Central memory CD4-positive, alpha-beta T cell (primary cell): Measurements from ENCODE around the gene EDN2.

Experiments
- DNase-seq: peaks from one replicate; pipeline ENCODE4 v3.0.0; 2022

Gene EDN2

DNA sequence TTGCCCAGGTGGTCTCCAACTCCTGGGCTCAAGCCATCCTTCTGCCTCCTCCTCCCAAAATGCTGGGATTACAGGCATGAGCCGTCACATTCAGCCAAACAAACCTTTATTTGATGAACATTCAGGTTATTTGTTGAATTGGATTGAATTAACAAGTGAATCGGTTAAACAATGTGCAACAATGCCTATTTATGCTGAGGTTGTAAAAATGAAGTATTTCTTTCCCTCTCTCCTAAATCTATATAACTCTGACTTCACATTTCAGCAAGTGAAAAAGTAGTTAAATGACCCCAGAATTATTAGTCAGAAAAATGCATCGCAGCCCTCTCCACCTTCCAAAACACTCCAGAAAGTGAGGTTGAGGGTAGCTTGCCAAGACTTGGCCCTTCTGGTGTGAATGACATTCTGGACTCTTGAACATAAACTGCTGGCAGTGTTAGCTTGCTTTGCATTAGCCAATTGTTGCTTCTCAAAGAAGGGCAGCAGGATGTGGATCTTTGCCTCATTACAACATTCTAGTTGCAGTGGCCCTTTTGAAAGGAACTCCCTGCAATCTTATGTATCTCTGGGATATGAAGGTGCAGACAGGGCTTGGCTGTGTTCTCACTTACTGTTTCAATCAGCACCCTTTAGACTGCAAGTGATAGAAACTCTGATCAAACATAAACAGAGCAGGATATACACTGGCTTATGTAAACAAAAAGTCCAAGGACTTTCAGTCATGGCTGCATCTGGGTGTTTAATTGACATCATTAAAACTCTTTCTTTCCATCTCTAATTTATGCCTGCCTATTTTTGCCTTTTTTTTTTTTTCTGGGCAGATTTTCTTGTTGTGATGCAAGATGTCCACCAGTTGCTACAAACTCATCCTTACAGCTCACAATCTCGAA lies 22.4 kb downstream of the EDN2 start:
- DNase-seq, result no peak

DNA sequence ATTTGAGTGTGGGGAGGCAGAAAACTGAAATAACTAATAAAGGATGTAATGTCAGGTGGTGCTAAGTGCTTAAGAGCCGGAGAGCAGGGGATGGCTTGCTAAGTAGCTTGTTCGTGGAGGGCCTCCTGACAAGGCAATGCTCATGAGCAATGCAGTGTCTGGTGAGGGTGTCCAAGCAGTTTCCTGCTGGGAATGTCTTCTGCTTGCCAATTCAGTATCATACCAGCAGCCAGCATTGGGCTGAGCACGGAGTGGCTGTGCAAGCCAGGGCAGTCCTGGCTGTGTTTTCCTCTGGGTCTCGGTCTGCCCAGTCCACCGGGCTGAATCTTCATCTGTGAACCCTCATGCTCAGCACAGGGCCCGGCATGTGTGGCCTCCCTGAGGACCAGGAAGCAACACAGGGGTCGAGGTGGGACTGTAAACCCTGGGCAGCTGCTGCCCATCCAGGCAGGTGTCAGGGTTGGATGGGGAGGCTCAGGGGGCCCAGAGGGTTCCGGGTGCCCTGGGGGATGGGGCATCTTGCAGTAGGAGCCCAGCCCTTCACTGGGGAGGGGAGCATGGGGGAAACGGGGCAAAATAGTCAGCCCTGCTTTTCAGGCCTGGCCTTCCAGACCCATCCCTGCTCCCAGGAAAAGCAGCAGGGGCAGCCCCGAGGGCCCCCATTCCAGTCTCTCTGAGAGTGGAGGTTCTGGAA lies 27.5 kb downstream of the EDN2 start:
- DNase-seq, result no peak

DNA sequence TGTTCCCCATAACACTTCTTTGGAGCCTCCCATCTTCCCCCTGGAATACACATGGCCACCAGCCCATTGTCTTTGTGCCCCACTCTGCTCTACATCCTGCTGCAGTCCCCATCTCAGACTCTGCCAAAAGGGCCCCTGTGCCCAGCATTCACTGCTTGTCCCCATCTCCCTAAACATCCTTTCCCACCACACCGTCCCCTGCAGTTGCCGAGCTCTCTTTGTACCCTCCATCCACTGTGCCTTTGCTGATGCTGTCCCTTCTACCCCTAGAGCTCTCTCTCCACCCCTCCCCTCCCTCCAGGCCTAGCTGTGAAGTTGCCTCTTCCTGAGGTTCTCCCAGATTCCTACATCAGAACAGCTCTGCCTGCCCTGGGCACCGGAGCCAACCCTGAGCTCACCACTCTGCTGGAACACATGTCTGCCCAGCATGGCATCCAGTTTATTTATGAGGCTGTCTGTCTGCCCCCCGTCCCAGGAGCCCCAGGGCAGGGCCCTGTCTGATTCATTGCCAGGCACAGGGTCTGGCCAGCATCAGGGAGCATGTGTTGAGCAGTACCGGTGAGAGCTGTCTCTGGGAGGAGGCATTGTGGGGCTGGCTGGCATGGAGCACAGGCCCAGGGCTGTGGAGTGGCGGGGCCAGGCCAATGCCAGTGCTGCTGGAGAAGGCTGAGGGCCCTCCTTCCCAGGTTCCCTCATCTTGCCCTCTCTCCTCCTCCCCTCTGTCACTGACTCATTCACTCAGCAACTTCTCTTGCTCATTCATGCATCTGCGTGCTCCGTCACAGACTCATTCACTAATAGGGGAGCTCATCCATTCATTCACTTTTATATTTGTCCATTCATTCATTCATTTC lies 28.8 kb downstream of the EDN2 start:
- no peak for DNase-seq

DNA sequence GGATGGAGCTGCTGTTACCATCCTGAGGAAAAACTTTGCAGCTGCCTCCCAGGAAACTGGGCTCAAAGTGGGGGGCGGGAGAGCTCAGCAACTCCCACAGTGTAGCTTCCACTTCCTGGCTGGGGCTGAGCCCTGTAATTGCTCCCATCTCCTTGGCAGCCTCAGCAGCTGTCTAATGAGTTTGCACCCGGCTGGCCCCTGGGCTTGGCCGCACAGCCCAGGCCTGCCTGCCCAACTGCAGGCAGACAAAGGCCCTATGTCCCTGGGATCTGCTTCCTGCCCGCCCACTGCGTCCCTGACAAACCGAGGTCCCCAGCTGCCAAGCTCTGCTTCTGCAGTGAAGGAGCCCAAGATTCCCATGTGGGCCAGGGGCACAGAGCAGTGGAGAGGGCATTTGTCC lies 30.1 kb downstream of the EDN2 start:
- no peak for DNase-seq

DNA sequence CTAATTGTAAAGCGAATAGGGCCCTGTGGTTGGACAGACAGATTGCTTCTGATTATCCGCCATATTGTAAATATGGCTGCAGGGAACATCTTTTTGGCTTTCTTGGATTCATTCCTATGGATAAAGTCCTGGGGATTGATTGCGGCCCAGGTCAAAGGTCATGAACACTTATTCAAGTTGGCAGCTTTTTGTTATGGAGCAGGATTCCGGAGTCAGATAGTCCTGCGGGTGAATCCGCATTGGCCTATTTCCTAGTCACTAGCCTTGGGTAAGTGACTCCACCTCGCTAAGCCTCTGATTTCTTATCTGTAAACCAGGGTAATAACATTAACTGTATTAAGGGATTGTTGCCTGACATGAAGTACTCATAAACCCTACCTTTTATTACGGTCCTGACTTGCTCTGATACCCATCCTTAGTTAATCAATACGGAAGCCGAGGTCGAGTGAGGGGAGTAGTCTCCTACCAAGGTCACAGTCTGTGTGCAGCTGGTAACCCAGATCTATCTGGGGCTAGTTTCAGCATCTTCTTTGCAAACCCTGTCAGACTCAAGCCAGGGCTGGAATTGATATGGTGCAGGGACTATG lies 31.7 kb downstream of the EDN2 start:
- no peak for DNase-seq

DNA sequence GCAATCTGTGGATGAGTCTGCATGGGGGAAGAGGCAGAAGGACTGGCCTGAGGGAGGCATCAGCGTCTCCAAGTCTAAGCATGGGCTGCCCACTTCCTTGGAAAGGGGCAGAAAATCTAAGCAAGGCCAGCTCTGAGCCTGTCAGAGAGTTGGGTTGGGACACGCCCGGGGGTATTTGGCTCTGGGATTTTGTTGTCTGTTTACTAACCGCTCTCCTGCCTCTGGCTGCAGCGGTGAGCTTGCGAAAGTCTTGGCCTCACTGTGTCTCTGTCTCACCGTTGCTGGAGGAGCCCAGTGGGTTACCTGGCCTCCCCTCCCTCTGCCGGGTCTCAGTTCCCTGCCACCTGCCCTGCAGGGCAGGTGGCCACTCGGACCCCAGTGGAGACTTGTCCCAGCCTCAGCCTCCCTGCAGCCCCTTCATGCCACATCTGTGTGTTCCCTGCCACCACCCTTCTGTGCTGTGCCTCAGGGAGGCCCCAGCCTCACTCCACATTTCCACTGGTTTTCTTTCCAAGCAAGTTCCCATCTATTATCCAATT lies 33.7 kb downstream of the EDN2 start:
- DNase-seq, result no peak

DNA sequence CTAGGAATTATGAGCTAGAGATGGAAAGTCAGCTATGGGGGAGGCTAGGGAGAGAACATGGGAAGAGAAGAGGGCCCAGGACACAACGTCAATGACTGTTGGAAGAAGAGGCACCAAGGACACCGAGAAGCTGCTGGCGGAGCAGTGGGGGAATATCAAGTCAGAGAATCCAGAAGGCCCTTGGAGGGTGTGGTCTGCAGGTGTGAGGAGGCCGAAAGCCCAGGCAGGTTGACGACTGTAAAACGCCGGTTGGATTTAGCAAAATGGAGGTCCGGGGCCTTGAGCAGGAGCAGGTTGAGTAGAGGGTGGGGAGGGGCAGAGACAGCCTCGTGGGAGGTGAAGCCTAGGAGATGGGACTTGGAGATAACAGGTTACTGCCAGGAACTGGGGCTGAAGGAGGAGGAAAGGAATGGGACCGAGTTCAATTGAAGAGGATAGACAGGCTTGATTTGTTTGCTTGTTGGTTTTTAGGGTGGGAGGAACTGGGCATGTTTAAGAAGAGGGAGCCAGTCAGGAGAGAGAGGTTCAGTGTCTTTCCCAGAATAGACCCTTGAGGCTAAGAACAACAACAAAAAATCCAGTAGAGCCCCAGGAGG lies 35.1 kb downstream of the EDN2 start:
- no peak for DNase-seq

DNA sequence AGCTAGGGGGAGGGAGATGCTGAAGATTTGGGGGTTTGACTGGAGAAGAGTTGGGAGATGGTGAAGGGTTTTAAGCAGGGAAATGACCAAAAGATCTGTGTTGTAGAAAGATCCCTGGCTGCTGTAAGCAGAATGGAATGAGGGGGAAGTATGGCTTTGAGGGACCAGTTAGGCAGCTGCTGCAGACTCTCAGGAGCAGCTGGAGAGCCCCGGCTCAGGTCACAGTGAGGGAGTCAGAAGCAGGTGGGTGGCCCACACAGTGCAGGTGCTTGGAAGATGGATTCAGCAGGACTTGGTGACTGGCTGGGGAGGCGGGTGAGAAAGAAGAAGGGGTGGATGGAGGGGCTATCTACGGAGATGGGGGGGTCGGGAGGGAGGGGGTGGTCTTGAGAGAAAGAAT lies 35.7 kb downstream of the EDN2 start:
- no peak for DNase-seq

DNA sequence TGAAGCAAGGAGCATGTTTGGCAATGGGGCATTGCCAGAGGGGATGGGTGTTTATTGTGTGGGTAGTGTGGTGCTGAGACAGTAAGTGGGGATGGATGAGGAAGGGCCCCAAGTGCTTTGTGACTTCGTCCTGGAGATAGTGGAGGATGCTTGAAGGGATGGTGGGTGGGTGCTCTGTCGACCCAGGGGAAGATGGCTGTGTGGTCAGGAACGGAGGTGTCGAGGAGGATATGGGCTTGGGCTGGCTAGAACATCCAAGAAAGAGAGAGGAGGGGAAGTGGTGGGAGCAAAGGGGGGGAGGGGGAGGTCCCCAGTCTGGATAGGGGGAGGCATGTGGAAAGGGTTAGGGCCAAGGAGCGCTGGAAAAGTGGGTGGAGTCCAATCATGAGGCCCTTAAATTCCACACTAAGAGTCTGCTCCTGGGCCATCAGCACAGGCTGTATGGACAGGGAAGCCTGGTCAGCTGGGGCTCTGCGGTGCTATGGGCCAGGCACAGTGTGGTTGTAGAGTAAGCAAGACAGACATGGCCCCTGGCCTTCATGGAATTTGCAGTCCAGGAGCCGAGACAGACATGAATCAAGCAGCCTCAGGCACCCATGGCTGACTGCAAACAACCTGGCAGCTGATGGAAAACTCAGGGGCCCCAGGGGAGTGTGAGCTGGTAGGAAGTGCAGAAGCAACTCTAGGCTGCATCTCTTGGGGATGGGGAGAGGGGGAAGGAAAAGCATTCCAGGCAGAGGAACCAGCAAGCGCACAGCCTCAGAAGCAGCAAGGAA lies 36.3 kb downstream of the EDN2 start:
- no peak for DNase-seq

DNA sequence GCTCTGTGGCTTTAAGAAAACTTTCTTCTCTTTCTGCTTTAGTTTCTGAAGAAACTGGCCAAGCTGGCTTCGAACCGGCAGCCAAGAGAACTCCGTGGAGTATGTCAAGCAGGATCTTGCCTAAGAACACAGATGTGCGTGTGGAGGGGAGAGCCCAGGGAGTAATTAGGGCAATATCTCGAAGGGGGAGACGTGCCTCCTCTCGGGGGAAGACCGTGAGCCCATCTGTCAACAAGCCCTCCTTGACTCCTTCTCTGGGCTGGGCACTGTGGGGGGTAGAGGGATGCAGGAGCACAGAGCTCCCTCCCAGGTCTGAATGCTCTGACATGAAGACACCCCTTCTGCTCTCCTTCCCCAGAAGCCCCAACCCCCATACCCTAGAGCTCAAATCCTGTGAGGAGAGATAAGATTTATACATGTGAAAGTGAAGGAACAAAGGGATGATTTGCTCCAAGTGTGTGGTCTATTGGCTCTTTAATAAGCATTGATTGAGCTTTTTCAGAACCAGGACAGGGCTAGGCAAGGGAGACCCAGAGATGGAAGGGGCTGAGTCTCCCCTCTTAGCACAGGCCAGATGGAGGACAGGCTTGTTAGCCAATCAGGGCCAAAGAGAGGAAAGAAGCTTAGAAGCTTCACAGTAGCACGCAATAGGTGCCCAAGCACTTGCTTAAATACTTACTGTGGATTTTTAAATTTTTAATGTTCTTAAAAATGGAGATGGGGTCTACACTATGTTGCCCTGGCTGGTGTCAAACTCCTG lies 37.5 kb downstream of the EDN2 start:
- no peak for DNase-seq

DNA sequence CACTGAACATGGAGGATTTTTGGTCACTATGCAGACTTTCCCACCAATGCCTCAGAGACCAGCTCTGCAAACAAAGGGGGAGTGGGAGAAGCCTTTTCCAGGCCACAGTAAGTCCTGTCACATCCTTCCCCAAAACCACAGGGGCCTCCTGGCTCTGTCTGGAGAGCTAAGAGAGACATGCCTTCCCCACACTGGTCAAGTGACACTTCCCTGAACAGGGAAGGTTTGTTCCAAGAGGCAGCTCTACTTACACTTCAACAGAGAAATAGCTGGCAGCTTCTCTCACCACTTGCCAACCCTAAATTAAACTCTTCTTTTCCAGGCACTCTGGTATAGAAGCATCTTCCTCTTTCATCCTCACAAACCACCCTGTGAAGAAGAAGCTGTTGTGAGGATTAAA lies 39.7 kb downstream of the EDN2 start:
- no peak for DNase-seq

DNA sequence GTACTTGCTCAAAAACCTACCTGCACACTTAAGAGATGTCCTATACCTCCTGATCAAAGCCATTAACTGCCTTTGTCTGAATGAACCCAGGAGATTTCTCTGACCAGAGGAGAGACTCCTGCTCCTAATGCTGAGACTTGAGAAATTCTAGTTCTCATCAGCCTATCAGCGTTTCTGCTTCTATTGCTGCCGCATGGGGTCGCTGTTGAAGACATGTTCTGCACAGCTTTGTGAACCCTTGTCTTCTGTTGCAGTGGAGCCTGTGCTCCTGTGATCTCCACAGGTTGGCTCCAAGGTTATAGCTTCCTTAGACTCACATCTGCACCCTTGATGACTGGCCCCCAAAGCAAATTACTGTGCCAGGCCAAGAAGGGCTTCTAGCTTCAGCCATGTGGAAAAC lies 40.2 kb downstream of the EDN2 start:
- DNase-seq, result no peak

DNA sequence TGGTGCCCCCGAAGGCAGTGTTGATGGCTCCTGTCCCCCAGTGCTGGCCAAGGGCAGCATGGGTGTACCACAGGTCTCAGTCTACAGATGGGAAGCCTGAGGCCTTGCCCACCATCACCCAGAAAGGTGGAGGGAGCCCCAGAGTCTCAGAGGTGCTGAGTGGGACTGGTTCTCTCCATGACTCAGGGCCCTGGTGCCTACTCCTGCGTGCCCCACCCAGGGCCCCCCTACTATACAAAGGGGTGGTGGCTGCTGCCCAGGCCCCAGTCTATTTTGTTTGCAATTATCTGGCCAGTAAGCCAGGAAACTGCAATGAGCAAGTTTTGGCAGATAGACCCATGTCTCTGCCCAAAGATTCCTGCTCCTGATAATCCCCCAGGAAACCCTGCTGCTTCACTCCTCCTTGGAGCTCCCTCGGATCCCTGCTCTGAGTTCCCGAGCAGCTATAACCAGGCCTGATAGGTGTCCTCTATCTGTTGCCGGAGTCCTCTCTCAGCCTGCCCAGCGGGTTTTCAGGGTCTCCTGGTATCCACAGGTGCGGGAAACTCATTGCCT lies 41.7 kb downstream of the EDN2 start:
- no peak for DNase-seq

DNA sequence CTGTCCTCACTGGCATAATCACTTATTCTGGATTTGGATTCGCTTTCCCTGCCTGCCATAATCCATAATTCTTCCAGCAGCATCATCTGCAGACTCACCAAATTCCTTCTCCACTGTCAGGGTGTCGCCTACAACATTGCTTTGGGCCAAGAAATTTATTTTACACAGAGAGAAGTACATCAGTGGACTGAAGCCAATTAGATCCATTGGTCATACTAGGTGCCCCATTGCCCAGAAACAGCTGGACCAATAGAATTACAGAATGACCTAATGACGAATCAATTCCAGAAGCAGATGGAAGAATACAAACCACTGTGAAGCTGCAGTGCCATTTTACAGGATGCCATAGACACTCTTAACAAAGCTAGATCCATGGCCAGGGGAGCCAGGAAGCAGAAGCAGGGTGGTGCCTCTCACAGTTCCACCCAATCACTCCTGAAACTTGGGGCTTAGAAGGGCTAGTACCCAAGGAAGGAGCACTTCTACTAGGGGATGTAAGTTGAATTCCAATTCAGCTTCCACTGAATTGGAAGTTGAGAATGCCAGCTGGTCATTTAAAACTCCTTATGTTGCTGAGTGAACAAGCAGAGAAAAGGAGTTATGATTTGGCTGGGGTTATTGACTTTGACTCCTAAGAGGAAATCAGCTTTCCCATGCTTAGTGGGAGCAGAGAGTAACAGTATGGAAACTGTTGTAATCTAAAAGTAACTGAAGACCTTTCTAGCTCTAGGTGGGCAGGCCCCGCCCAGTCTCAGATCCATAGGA lies 44.0 kb downstream of the EDN2 start:
- DNase-seq, result no peak

DNA sequence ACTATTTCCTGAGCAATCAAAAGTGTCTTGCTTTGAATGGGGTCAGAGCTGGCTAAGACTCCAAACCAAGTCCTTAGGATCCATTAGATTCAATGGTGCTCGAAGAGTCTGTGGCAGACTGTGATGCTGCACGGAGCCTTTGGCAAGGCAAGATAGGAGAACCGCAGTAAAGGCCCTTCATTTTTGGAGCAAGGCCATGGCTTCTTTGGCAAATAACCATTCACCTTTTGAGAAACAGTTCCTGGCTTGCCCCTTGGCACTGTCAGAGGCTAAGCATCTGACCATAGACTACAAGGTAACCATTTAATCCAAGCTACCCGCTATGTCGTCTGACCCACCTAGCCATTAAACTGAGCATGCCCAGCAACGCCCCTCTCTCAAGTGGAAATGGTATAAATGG lies 45.2 kb downstream of the EDN2 start:
- no peak for DNase-seq

DNA sequence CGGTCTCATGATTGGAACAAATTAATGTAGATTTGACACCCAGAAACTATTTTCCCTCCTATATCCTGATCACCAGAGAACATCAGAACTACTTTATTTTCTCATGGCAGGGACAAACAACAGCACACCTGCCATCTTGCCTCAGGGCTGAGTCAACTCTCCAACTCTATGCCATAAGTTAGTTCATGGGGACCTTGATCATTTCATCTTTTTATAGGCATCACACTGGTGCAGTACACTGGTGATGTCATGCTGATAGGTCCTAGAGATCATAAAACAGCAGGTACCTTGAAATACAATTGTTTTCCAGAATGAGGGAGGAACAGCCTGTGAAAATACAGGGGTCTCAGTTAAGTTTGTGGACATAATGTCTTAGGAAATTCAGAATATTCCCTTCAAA lies 45.8 kb downstream of the EDN2 start:
- DNase-seq, result no peak

DNA sequence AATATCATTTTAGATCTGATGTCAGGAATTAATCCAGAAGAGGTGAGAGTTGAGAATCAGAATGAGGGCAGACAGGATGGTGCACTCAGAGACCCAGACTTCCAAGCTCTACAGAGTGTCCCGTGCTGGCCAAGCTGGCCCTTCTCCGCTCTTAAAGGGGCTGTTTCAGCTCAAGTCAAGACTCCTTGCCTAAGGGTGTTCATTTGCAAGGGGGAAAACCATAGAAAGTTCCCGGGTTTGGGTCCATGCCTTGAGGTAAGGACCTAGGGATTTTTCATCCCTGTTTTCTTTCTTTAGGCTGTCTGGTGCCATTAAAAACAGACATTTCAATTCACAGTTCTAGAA lies 47.5 kb downstream of the EDN2 start:
- no peak for DNase-seq

DNA sequence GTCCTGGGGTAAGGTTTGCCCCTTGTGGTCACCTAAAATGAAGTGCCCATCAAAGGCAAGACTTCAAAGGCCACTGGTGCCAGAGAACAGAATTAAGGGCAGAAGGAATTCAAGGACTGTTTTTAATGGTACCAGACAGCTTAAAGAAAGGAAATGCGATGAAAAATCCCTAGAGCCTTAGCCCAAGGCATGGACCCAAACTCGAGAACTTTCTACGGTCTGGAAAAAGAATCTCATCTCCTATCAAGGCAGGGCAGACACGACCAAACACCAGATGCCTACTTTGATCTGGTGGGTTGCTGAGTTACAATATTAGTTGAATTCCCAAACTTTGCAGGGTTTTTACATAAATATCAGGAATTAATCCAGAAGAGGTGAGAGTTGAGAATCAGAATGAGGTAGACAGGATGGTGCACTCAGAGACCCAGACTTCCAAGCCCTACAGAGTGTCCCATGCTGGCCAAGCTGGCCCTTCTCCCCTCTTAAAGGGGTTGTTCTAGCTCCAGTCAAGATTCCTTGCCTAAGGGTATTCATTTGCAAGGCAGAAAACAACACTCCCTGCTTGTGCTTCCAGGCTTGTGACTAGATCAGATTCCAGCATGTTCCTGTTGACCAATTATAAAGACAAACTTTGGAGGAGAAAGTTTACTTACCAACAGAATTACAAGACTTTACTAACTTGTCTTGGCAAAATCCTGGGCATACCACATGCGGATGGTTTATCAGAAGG lies 48.0 kb downstream of the EDN2 start:
- no peak for DNase-seq

DNA sequence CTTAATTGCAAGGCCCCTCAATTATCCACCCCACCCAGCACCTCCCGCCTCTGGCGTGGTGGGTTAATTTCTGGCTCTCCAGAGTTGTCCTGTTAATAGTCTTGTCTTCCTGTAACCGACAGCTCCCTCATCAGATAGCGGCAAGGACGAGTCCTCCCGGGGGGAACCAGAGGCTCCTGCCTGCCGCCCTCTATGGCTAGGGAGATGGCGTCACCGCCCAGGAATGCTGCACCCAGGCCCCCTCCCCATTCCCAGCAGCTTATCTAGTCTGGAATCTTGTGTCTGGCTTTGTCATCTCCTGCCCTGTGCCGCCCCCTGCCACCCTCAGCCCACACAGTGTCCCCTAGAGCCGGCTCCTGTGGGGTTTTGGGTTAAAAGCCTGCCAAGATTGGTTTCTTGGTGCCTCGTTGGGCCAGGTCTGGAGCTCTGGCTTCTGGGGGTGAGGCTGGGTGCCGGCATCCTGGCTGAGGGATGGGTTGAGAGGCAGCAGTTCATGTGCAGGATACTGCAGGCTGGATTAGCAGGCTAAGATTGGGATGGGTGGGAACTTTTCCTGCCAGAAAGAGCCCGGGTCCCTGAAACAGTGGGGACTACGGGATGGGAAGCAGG lies 48.8 kb downstream of the EDN2 start:
- no peak for DNase-seq
